Left cardiac atrium (tissue), 4 donors: ENCODE results near the gene PSAP. TPM values are rescaled to one million over a fixed set of nuclear protein-coding genes. Genes with fewer than 3 reads are reported as not detected.
"Not testable (repeated sequence)": the region's sequence is repeated elsewhere in the genome, so short reads cannot be mapped to it uniquely, and the experiment has no call there.

ENCODE experiments used
- ATAC-seq, 2 donors: fragments of 200-7000 bp; cut with Tn5 transposase; one replicate each; pipeline ENCODE4 v1.9.1; 2020; ENCODE audit warnings: mild to moderate bottlenecking in 2 of 2, moderate library complexity in 2 of 2
- DNase-seq: peaks from one replicate; pipeline ENCODE4 v3.0.0-alpha.2; 2020
- intact Hi-C, 2 donors: fragments of 100-400 bp; cut with DNase I; formaldehyde crosslinking; loops; one replicate each; pipeline versions ENCODE4 v1.14.1 to v1.15.1; 2022 to 2023
- long read RNA-seq: library from polyadenylated mRNA; unstranded; transcript quantifications from one replicate; pipeline ENCODE4 v2.0.0, GENCODE V29; 2021
- total RNA-seq, 2 donors: library from RNA; stranded (reverse); fragmentation: NEBNext Ultra II Directional; extraction: Animal tissue kit (Norgen Biotek cat#: 25700); gene quantifications; one replicate each; pipeline ENCODE4 v1.2.1, GENCODE V29; 2021
- donor health status: DM: no; HTN: yes; CAD: no.
- donor health status: DM: no; HTN: yes; CAD: no; lungs with severe emphysema.
- donor health status: DM: yes; HTN: yes; CAD: no.
- donor health status: Dilated cardiomyopathy.

Gene PSAP
- 1,000 to 10,000 TPM; 1,413 to 1,441 TPM for total RNA-seq
- long read RNA-seq, transcript PSAP-202 (14 exons, 2,872 nt): major isoform, 169 of 2,247 reads
- long read RNA-seq, transcript PSAP-201 (14 exons, 2,830 nt): minor isoform, 19 of 2,247 reads
- long read RNA-seq, partial matches to known transcripts: 166 of 2,247 reads
- long read RNA-seq, other reads (novel, unspliced or antisense): 1,893 of 2,247 reads

DNA sequence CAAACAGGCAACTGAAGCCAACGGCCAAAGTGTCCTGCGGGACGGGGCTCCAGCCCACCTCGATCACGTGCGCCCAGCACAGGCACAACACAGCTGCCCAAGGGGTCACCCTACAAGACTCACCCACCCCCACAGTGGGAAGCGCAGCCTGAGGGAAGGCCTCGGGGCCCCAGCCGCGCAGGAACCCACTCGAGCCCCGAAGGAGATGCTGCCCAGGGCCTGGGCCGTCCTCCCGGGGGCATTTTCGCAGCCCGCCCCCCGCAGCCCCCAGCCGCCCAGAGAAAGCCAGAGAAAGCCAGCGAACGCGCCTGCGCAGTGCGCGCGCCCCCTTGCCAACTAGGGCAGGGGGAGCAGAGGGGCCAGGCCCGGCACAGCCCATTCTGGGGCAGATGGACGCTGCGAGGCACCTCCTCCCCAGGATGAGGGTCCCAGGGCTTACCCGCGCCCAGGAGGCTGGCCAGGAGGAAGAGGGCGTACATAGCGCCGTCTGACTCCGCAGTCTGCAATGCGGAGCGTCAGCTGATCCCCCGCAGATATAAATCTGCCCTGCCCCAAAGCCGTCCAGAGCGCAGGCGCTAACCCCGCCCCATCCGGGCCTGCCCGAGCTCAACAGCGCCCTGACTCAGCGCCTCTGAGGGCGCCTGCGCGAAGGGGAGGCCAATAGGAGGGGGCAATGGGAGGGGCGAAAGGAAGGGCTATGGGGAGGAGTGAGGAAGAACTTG is at the start of gene PSAP:
PSAP (minus strand) TSS at position 509 of the 722 bp plus-strand sequence; CDS start at position 479, 30 bp downstream.
- ATAC-seq (peak; percentile 98 to 99), DNase-seq (peak; percentile 100)
- intact Hi-C loops: no loop called here

GRCh38 chr10:71900441-71901180 is 49.6 kb upstream of the PSAP start:
- intact Hi-C loops: no loop called here
- no peak for ATAC-seq
- no peak for DNase-seq

GRCh38 chr10:71899665-71900412 is 48.8 kb upstream of the PSAP start:
- ATAC-seq: no peak
- intact Hi-C loops: loop anchor here in 1 of 2 donors (10.0 kb wide), 2 partner anchors 65 to 585 kb away; partner anchors contain the start of gene SLC29A3
- no peak for DNase-seq

DNA sequence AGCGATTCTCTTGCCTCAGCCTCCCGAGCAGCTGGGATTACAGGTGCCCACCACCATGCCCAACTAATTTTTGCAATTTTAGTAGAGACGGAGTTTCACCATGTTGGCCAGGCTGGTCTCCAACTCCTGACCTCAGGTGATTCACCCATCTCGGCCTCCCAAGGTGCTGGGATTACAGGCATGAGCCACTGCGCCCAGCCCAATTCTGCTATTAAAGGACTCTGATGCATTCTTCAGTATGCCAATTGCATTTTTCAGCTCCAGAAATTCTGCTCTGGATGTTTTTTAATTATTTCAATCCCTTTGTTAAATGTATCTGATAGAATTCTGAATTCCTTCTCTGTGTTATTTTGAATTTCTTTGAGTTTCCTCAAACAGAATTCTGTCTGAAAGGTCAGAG is 47.3 kb upstream of the PSAP start:
- ATAC-seq, DNase-seq: not testable (repeated sequence)
- intact Hi-C loops: loop anchor here in 1 of 2 donors (10.0 kb wide), 2 partner anchors 64 to 584 kb away; partner anchors contain the start of gene SLC29A3

DNA sequence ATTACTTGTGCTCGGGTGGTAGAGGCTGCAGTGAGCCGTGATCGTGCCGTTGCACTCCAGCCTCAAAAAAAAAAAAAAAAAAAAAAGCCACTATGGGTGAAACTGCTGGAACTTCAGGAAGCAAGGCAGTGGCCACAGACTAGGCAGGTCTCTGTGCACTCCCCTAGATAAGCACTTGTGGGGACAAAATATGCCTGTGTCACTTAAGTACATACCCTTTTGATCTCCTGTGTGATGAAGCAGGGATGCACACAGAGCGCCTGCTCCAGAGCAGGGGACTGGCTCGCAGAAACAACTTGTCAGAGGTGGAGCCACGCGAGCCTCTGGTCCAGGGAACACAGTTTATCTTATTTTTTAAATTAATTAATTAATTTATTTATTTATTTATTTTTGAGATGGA is 42.9 kb upstream of the PSAP start:
- DNase-seq: no peak
- ATAC-seq: no peak
- intact Hi-C loops: loop anchor here in 1 of 2 donors (10.0 kb wide), 2 partner anchors 59 to 579 kb away; partner anchors contain the start of gene SLC29A3

DNA sequence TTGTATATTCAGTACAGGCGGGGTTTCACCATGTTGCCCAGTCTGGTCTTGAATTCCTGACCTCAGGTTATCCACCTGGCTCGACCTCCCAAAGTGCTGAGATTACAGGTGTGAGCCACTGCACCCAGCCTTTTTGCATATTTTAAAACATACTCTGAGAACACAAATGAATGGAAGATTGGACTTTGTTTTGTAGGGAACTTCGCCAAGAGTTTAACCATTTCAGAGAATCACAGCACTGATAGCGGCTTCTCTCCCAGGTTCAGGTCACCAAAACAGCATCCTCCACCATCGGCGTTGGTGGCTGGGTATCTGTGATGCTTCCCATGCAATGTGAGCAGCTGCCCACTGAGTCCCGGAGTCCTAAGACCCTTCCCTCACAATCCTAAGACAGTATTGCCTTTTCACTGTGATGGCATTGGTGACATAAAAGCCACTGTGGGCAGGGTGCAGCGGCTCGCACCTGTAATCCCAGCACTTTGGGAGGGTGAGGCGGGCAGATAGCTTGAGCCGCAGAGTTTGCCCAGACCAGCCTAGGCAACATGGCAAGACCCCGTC is 42.3 kb upstream of the PSAP start:
- intact Hi-C loops: loop anchor here in 1 of 2 donors (10.0 kb wide), 2 partner anchors 59 to 579 kb away; partner anchors contain the start of gene SLC29A3
- no peak for ATAC-seq
- DNase-seq: no peak

DNA sequence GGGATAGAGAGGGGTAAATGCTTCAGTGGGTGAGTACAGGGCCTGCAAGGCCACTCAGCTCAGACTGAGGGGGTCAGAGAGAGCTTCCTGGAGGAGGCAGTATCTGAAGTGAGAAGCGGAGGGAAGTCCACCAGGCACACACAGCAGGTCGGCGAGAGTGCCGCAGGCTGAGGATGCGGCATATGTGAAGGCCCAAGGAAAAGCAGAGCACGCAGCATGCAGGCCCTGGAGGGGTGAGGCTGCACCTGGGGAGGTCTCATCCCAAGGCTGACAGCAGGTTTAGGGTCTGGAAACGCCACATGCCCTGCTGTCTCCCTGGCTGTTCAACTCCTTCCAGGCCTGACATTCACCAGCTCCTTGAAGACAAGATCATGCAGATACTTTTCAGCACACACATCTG is 40.4 kb upstream of the PSAP start:
- ATAC-seq (no peak), DNase-seq (no peak)
- intact Hi-C loops: loop anchor here in 1 of 2 donors (10.0 kb wide), 2 partner anchors 57 to 577 kb away; partner anchors contain the start of gene SLC29A3

- no peak for DNase-seq
- ATAC-seq: peak; percentile 1 to 7
- intact Hi-C loops: no loop called here
Observed at GRCh38 chr10:71889388-71889987, 38.4 kb upstream of the PSAP start.

DNA sequence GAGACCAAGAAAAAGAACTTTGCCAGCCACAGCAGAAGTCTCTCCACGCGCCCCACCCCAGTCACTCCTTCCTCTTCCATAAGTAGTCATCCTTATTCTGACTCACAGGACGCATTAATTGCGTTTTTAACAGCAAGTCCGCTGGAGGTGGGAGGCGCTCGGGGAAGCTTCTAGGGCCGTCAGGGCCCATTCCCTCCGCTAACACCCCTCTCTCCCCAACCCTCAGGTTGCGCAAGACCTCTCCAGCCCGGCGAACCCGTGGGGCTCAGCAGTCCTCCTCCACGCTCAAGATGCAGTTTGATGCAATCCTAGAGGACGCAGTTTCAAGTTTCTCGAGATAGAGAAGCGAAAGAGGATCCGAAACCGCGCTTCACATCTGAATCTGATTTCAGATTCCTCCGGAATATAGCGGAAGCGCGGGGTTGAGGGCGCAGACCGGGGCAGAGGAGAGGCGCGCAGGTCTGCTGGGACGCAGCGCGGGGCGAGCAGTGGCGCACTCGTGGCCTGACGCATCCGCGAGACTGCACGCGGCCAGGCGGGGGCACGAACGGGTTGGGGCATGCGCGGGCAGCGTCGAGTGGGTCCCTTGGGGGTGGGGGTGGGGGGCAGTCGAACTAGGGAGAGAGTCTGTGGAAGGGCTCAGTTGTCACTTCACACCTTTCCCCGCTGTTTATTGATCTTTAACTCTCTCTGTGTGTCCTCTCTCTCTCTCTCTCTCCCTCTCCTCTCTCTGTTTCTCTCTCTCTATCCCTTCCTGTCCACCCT is 37.8 kb upstream of the PSAP start:
- DNase-seq (peak; percentile 91), ATAC-seq (peak; percentile 93 to 95)
- intact Hi-C loops: no loop called here

- no peak for DNase-seq
- ATAC-seq: no peak
- intact Hi-C loops: no loop called here
Observed at GRCh38 chr10:71888248-71888622, 37.2 kb upstream of the PSAP start.

- no peak for ATAC-seq
- intact Hi-C loops: no loop called here
- DNase-seq: no peak
Observed at GRCh38 chr10:71887743-71888142, 36.7 kb upstream of the PSAP start.

GRCh38 chr10:71882813-71883659 is 32.0 kb upstream of the PSAP start:
- ATAC-seq (peak in 1 of 2 donors; percentile 13), DNase-seq (no peak)
- intact Hi-C loops: no loop called here

- no peak for DNase-seq
- intact Hi-C loops: no loop called here
Observed at GRCh38 chr10:71881647-71882355, 30.8 kb upstream of the PSAP start.

DNA sequence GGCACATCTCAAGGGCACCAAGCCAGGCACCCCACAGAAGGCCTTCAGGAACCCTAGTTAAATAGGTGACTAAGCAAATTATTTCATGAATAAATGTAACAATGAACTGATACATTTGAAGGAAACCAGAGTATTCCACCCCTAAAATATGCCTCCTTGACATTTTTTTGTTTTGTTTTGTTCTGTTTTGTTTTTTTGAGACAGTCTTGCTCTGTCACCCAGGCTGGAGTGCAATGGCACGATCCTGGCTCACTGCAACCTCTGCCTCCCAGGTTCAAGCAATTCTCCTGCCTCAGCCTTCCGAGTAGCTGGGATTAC is 30.2 kb upstream of the PSAP start:
- ATAC-seq, DNase-seq, intact Hi-C loops: not testable (repeated sequence)

More at GRCh38 chr10:71881647-71882355, 30.8 kb upstream of the PSAP start:
- ATAC-seq: no peak

DNA sequence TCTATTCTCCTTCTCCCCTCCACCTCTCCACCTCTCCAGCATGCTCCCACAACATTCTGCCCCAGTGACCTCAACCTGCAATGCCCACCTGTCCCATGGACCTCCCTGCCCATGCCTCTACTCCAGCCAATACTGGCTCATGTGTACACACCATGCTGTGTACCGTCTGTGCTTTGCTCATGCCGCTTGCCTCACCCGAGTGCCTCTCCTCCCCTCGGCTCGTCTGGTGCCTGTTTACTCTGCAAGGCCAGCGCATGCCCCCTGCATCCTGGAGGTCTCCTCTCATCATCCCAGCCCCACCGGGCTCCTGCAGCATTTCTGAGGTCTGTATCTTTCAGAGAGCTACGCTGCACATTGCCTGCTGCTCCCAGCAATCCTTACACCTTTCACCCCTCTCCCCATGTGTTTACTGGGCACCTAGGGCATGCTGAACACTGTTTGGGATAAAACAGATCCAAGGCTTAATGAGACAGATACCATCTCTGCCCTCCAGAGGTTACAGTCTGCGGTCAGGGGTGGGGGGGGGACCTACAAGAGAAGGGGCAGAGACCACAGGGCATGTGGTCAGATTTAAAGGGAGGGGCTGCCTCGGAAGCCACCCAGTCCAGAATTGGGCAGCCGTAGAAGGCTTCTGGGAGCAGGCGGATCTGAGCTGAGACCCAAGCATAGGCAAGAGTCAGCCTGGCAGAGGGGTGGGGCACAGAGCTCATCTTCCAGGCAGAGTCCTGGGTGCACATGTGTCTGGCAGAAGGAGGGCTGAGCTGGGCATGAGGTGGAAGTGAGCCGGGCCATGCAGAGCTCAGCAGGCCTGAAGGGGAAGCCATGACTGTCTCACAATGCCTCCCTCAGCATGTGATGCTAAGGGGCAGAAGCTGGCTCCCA is 29.6 kb upstream of the PSAP start:
- ATAC-seq (peak; percentile 70 to 81), DNase-seq (no peak)
- intact Hi-C loops: no loop called here
